HL-60/S4 treated with phorbol 12-myristate 13-acetate at 8.2 ng/mL for 4 days and 3 days (cell line): Measurements from ENCODE around the gene RNASEH2C.
"Not testable (repeated sequence)": the region's sequence is repeated elsewhere in the genome, so short reads cannot be mapped to it uniquely, and the experiment has no call there.

Experiments used
- in situ Hi-C: fragments of 300-500 bp; cut with MboI; formaldehyde crosslinking; loops from 2 replicates; pipeline ENCODE4 v1.15.0; 2022; ENCODE audit warnings: low sequenced_read_pairs

Gene RNASEH2C

DNA sequence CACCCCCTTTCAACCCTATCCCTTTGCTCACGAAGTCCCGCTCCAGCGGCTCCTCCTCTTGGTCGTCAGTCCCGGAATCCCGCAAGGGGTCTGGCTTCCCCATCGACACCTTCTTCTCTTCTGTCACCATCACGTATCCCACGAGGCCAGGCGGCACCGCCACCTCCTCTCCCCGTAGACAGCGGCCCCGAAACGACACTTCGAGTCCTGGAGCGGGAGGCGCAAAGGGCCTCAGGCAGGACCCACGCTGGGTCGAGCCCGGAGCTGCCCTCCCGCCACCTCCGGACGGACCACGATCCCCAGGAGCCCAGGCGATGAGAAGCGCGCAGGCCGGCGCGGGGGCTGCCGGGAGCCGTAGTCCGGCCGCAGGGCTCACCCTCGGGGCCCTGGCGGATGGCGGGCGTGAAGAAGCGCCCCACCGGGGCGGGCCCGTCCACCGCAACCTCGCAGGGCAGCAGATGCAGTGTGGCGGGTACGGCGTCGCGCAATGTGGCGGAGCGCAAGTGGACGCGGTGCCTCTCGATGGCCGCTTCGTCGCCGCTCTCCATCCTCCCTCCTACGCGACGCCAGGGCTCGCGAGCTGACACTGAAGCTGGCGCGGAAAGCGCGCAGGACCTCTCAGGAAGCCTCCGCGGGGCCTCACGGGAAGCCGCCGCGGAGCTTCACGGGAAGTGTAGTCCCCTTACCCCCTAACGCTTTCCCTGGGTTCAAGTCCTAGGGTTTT is at the start of gene RNASEH2C:
RNASEH2C (minus strand) TSS at position 588 of the 724 bp plus-strand sequence; CDS start at position 548, 40 bp downstream.
- in situ Hi-C loops = loop anchor here (25.0 kb wide), 2 partner anchors 92 to 267 kb away; no protein-coding TSS in a partner anchor

- in situ Hi-C loops = not testable (repeated sequence)
These were observed 47.2 kb upstream of the RNASEH2C start for GRCh38 chr11:65767806-65768205.

GRCh38 chr11:65767406-65767805 is 46.8 kb upstream of the RNASEH2C start:
- in situ Hi-C loops = no loop called here

DNA sequence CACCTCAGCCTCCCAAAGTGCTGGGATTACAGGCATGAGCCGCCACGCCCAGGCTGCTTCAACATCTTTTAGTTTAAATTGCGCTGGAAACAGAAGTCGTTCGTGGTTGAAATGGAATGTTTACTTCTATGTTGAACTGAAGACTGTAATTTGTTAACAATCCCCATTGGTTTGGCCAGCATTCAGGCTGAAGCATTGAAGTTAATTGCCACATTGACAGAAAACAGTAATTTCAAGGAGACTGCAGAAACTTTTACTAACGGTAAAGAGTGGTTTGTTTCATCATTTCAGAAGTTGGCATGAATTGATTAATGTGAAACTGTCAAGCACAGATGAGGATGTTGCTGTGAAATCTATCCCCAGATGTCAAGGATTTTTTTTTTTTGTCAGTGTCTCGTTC is 45.9 kb upstream of the RNASEH2C start:
- in situ Hi-C loops = no loop called here

GRCh38 chr11:65764434-65764833 is 43.8 kb upstream of the RNASEH2C start:
- in situ Hi-C loops = no loop called here

DNA sequence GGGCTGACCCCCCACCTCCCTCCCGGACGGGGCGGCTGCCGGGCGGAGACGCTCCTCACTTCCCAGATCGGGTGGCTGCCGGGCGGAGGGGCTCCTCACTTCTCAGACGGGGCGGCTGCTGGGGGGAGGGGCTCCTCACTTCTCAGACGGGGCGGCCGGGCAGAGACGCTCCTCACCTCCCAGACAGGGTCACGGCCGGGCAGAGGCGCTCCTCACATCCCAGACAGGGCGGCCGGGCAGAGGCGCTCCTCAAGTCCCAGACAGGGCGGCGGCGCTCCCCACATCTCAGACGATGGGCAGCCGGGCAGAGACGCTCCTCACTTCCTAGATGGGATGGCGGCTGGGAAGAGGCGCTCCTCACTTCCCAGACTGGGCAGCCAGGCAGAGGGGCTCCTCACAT is 42.2 kb upstream of the RNASEH2C start:
- in situ Hi-C loops = not testable (repeated sequence)

DNA sequence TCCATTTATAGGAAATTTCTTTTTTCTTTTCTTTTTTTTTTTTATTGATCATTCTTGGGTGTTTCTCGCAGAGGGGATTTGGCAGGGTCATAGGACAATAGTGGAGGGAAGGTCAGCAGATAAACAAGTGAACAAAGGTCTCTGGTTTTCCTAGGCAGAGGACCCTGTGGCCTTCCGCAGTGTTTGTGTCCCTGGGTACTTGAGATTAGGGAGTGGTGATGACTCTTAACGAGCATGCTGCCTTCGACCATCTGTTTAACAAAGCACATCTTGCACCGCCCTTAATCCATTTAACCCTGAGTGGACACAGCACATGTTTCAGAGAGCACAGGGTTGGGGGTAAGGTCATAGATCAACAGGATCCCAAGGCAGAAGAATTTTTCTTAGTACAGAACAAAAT is 41.6 kb upstream of the RNASEH2C start:
- in situ Hi-C loops = not testable (repeated sequence)

DNA sequence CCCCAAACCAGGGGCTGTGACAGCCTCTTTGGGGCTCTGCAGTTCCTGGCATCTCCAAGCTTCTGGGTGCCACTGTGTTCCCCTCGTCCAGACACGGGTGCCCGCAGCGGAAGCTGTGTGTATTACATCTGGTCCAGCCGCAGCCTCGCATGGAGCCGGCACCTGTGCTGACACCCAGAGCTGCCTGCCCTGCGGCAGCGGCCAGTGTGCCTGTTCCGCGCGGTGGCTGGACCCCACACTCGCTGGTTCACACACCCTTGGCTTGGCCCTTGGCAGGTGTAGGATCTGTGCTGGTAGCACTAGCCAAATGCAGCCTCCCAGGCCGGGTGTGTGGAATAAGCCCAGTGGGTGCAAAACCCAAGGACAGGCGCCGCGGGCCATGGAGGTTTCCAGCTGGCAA is 24.5 kb upstream of the RNASEH2C start:
- in situ Hi-C loops = no loop called here

- in situ Hi-C loops = no loop called here
These were observed 24.1 kb upstream of the RNASEH2C start for GRCh38 chr11:65744699-65745042.

- in situ Hi-C loops = no loop called here
These were observed 23.6 kb upstream of the RNASEH2C start for GRCh38 chr11:65744026-65744698.

- in situ Hi-C loops = no loop called here
These were observed 23.1 kb upstream of the RNASEH2C start for GRCh38 chr11:65743681-65744025.

DNA sequence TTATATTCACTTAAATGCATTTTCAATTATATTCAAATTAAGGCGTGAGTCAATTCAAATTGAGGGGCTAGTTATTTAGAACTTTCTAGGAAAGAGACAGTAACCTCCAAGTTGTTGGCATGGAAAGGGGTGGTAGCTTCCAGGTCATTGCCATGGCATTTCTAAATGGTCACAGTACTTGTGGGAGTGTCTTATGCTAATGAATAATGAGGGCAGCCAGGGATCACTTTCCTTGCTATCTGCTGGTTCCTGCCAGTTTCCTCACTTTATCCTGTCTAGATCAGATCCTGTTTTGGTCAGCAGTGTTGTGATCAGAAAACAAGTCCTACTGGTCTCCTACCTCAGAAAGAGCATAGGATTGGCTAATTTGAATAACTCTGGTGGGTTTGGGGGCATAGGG is 21.8 kb upstream of the RNASEH2C start:
- in situ Hi-C loops = no loop called here

GRCh38 chr11:65741185-65741584 is 20.6 kb upstream of the RNASEH2C start:
- in situ Hi-C loops = no loop called here

DNA sequence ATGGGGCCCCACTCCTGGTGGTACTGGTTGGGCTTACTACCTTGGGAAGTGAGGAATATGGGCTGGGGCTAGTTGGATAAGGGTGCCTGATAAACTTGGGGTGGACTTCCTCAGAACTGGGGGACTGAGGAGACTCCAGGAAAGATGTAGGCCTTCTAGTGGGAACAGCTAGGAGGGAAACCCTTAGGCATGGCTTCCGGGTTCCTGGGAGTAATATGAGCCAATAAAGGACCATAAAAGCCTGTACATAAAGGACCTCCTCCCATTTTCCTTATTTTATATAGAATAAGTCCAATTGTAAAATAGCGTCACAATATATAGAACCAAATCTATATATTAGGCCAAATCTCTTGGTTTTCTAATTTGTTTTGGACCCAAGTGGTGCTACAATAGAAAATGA is 18.4 kb upstream of the RNASEH2C start:
- in situ Hi-C loops = no loop called here

GRCh38 chr11:65736810-65737209 is 16.2 kb upstream of the RNASEH2C start:
- in situ Hi-C loops = no loop called here

DNA sequence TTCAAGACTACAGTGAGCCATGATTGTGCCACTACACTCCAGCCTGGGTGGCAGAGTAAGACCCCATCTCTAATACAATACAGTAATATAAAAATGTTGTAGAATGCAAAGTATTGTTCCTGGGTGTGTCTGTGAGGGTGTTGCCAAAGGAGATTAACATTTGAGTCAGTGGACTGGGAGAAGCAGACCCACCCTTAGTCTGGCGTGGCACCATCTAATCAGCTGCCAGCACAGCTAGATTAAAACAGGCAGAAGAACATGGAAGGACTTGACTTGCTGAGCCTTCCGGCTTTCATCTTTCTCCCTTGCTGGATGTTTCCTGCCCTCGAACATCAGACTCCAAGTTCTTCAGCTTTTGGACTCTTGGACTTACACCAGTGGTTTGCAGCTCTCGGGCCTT is 14.5 kb upstream of the RNASEH2C start:
- in situ Hi-C loops = not testable (repeated sequence)

GRCh38 chr11:65730461-65730860 is 9.9 kb upstream of the RNASEH2C start:
- in situ Hi-C loops = no loop called here

DNA sequence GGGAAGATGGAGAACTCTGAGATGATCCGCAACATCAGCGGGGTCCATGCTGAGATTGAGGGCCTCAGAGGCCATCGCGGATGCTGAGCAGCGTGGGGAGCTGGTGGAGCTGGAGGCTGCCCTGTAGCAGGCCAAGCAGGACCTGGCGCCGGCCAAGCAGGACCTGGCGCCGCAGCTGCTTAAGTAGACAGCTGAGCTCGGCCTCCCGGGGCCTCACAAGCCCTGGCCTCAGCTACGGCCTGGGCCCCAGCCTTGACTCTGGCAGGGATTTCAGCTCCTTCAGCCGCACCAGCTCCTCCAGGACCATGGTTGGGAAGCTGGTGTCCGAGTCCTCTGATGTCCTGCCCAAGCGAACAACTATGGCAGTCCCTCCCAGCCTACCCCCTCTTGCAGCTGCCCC is 7.3 kb upstream of the RNASEH2C start:
- in situ Hi-C loops = no loop called here

GRCh38 chr11:65726660-65727059 is 6.1 kb upstream of the RNASEH2C start:
- in situ Hi-C loops = no loop called here

DNA sequence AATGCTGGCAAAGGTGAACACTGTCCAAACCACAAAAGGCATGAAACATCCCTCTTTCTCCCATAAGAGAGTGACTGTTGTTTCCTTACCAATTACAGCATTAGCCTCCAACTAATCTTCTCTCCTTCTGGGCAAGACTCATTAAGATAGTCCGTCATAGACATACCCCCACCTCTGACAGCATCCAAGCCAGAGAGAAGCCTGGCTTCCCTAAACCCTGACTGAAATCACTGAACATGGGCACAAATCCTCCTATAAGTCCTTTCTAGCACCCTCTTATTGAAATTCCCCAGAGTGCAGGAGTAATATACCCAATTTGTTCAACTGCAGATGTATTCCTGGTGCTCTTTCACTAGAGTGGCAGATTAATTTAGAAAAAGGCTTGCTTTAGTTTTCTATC is 1.7 kb upstream of the RNASEH2C start:
- in situ Hi-C loops = loop anchor here (25.0 kb wide), 2 partner anchors 90 to 265 kb away; no protein-coding TSS in a partner anchor

- in situ Hi-C loops = loop anchor here (25.0 kb wide), 2 partner anchors 92 to 267 kb away; no protein-coding TSS in a partner anchor
These were observed 757 bp downstream of the RNASEH2C start for GRCh38 chr11:65719871-65720210.

- in situ Hi-C loops = loop anchor here (25.0 kb wide), 2 partner anchors 93 to 268 kb away; no protein-coding TSS in a partner anchor
These were observed 1.6 kb downstream of the RNASEH2C start for GRCh38 chr11:65718964-65719492.
